ENCODE measurements around the gene ARNT2. TPM values are rescaled to one million over a fixed set of nuclear protein-coding genes. Genes with fewer than 3 reads are reported as not detected.

Gene ARNT2
- total and polyA plus RNA-seq, 2 experiments from 2014 or later, result 4.6 to 11.6 TPM

DNA sequence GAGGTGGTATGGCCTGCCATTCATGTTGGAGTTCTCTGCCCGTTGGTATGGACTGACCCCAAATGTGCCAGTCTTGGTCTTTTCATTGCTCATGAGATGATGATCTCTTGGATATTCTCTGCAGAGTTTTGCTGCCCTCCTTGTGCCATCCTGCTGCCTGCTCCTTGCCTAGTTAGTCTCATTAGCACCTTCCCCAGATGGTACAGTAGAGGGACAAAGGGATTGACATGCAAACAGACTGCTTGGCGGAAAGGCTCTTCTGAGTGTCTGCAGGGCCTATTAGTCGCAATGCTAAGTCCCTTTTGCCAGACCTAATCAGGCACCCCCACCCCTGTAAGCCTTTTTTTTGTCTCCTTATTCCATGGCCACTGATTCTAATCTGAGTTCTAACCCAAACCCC is 90.6 kb downstream of the ARNT2 start:
- Histone ChIP-seq H3K9me2 (ENCODE audit: insufficient read depth) (0 out of 2 replicates have a peak, but pooled peaks cover 2% of the 10 kb centered on the region), H3F3A (replicated peaks; ENCODE audit: low read depth) (no peaks in the 10 kb centered on the region), H3K4me3 (no peak overlapping the region), H2AFZ (no peak overlapping the region), H3K27me3 (ENCODE audit: insufficient read depth) (no peaks in the 10 kb centered on the region), H3K36me3 (ENCODE audit: insufficient read depth) (no peaks in the 10 kb centered on the region), H3K27ac (ENCODE audit: low read depth) (no peak overlapping the region), H3K4me1 (ENCODE audit: insufficient read depth) (peaks cover 6% of the 10 kb centered on the region; the same call in 1 of the 2 replicates), H4K20me1 (replicated peaks; ENCODE audit: insufficient read depth) (no peaks in the 10 kb centered on the region), H3K4me2 (no peak overlapping the region), H3K79me2 (replicated peaks; ENCODE audit: insufficient read depth) (no peaks in the 10 kb centered on the region)
- Mint-ChIP-seq H3K27me3 (ENCODE audit: insufficient read depth, low read depth, poor library complexity) (peaks cover 4% of the 10 kb centered on the region), H3K36me3 (ENCODE audit: low read depth) (no peaks in the 10 kb centered on the region; the same call in 2 of the 3 replicates), H3K27ac (no peak overlapping the region), H3K9me3 (no peaks in the 10 kb centered on the region), H3K4me1 (peaks cover 24% of the 10 kb centered on the region), H3K4me3 (no peak overlapping the region)
- TF ChIP-seq, protein P1, sequence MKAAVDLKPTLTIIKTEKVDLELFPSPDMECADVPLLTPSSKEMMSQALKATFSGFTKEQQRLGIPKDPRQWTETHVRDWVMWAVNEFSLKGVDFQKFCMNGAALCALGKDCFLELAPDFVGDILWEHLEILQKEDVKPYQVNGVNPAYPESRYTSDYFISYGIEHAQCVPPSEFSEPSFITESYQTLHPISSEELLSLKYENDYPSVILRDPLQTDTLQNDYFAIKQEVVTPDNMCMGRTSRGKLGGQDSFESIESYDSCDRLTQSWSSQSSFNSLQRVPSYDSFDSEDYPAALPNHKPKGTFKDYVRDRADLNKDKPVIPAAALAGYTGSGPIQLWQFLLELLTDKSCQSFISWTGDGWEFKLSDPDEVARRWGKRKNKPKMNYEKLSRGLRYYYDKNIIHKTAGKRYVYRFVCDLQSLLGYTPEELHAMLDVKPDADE (IDR thresholded peaks at IDR 0.05), result no peak
- TF ChIP-seq, protein P2, sequence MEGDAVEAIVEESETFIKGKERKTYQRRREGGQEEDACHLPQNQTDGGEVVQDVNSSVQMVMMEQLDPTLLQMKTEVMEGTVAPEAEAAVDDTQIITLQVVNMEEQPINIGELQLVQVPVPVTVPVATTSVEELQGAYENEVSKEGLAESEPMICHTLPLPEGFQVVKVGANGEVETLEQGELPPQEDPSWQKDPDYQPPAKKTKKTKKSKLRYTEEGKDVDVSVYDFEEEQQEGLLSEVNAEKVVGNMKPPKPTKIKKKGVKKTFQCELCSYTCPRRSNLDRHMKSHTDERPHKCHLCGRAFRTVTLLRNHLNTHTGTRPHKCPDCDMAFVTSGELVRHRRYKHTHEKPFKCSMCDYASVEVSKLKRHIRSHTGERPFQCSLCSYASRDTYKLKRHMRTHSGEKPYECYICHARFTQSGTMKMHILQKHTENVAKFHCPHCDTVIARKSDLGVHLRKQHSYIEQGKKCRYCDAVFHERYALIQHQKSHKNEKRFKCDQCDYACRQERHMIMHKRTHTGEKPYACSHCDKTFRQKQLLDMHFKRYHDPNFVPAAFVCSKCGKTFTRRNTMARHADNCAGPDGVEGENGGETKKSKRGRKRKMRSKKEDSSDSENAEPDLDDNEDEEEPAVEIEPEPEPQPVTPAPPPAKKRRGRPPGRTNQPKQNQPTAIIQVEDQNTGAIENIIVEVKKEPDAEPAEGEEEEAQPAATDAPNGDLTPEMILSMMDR (conservative IDR thresholded peaks at IDR 0.05; ENCODE audit: low read depth in 2 of 2), result no peak
- TF ChIP-seq NANOG (IDR thresholded peaks at IDR 0.05; ENCODE audit: borderline replicate concordance) (no peak), EZH2 (IDR thresholded peaks at IDR 0.05; ENCODE audit: low read depth, unreplicated experiment) (no peak)
- TF ChIP-seq, protein P3, sequence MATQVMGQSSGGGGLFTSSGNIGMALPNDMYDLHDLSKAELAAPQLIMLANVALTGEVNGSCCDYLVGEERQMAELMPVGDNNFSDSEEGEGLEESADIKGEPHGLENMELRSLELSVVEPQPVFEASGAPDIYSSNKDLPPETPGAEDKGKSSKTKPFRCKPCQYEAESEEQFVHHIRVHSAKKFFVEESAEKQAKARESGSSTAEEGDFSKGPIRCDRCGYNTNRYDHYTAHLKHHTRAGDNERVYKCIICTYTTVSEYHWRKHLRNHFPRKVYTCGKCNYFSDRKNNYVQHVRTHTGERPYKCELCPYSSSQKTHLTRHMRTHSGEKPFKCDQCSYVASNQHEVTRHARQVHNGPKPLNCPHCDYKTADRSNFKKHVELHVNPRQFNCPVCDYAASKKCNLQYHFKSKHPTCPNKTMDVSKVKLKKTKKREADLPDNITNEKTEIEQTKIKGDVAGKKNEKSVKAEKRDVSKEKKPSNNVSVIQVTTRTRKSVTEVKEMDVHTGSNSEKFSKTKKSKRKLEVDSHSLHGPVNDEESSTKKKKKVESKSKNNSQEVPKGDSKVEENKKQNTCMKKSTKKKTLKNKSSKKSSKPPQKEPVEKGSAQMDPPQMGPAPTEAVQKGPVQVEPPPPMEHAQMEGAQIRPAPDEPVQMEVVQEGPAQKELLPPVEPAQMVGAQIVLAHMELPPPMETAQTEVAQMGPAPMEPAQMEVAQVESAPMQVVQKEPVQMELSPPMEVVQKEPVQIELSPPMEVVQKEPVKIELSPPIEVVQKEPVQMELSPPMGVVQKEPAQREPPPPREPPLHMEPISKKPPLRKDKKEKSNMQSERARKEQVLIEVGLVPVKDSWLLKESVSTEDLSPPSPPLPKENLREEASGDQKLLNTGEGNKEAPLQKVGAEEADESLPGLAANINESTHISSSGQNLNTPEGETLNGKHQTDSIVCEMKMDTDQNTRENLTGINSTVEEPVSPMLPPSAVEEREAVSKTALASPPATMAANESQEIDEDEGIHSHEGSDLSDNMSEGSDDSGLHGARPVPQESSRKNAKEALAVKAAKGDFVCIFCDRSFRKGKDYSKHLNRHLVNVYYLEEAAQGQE (IDR thresholded peaks at IDR 0.05; ENCODE audit: unreplicated experiment), result no peak
- TF ChIP-seq, protein P4, sequence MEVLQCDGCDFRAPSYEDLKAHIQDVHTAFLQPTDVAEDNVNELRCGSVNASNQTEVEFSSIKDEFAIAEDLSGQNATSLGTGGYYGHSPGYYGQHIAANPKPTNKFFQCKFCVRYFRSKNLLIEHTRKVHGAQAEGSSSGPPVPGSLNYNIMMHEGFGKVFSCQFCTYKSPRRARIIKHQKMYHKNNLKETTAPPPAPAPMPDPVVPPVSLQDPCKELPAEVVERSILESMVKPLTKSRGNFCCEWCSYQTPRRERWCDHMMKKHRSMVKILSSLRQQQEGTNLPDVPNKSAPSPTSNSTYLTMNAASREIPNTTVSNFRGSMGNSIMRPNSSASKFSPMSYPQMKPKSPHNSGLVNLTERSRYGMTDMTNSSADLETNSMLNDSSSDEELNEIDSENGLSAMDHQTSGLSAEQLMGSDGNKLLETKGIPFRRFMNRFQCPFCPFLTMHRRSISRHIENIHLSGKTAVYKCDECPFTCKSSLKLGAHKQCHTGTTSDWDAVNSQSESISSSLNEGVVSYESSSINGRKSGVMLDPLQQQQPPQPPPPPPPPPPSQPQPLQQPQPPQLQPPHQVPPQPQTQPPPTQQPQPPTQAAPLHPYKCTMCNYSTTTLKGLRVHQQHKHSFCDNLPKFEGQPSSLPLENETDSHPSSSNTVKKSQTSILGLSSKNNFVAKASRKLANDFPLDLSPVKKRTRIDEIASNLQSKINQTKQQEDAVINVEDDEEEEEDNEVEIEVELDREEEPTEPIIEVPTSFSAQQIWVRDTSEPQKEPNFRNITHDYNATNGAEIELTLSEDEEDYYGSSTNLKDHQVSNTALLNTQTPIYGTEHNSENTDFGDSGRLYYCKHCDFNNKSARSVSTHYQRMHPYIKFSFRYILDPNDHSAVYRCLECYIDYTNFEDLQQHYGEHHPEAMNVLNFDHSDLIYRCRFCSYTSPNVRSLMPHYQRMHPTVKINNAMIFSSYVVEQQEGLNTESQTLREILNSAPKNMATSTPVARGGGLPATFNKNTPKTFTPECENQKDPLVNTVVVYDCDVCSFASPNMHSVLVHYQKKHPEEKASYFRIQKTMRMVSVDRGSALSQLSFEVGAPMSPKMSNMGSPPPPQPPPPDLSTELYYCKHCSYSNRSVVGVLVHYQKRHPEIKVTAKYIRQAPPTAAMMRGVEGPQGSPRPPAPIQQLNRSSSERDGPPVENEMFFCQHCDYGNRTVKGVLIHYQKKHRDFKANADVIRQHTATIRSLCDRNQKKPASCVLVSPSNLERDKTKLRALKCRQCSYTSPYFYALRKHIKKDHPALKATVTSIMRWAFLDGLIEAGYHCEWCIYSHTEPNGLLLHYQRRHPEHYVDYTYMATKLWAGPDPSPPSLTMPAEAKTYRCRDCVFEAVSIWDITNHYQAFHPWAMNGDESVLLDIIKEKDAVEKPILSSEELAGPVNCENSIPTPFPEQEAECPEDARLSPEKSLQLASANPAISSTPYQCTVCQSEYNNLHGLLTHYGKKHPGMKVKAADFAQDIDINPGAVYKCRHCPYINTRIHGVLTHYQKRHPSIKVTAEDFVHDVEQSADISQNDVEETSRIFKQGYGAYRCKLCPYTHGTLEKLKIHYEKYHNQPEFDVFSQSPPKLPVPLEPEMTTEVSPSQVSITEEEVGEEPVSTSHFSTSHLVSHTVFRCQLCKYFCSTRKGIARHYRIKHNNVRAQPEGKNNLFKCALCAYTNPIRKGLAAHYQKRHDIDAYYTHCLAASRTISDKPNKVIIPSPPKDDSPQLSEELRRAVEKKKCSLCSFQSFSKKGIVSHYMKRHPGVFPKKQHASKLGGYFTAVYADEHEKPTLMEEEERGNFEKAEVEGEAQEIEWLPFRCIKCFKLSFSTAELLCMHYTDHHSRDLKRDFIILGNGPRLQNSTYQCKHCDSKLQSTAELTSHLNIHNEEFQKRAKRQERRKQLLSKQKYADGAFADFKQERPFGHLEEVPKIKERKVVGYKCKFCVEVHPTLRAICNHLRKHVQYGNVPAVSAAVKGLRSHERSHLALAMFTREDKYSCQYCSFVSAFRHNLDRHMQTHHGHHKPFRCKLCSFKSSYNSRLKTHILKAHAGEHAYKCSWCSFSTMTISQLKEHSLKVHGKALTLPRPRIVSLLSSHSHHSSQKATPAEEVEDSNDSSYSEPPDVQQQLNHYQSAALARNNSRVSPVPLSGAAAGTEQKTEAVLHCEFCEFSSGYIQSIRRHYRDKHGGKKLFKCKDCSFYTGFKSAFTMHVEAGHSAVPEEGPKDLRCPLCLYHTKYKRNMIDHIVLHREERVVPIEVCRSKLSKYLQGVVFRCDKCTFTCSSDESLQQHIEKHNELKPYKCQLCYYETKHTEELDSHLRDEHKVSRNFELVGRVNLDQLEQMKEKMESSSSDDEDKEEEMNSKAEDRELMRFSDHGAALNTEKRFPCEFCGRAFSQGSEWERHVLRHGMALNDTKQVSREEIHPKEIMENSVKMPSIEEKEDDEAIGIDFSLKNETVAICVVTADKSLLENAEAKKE (CRISPR knock-in tag; IDR thresholded peaks at IDR 0.05), result no peak
- no peak for DNase-seq (ENCODE audit: low spot score)
- ATAC-seq, result no peak
